NCI-H2196 (cell line): ENCODE data around the gene CLCA1.

Experiments
- DNase-seq: peaks from one replicate; lab custom pipeline; 2025; ENCODE audit not compliant: unreplicated experiment; lab: John Stamatoyannopoulos, UW

Gene CLCA1

DNA sequence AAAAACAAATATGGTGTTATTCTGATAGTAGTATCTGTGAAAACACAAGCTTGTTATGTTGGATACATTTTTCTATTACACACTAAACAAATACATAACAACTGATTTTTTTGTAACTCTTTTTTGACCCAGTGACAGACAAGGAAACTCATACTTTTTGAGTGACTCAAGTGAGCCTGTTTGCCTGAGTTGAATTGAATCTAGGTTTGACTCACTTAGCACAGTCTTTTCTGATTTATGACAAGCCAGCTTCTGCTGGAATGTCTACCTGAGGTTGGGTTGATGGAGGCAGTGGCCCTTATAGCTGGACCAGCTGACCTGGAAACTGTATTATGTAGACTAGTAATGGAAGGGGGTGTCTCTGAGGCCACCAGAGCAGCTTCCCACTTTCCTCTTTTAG, 73.9 kb downstream of the CLCA1 start:
- no peak for DNase-seq

DNA sequence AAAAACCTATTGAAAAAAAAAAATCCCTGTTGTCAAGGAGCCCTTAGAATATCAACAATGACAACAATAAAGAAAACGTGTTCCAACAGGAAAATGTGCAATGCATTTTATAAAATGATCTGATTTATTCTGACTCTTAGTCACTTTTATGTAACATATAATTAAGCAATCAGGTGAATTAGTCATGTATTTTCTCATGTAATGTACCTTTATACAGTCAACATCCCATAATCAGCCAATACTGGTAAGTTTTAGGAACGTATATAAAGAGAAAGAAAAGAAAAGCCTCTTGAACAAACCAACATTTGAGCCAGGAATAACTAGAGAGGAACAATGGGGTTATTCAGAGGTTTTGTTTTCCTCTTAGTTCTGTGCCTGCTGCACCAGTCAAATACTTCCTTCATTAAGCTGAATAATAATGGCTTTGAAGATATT, 78.1 kb downstream of the CLCA1 start, which contains the start of gene CLCA4:
Gene CLCA4 (plus strand): TSS at position 292 of the 435 bp plus-strand sequence. CDS start 42 bp downstream, at position 334.
- DNase-seq: no peak

DNA sequence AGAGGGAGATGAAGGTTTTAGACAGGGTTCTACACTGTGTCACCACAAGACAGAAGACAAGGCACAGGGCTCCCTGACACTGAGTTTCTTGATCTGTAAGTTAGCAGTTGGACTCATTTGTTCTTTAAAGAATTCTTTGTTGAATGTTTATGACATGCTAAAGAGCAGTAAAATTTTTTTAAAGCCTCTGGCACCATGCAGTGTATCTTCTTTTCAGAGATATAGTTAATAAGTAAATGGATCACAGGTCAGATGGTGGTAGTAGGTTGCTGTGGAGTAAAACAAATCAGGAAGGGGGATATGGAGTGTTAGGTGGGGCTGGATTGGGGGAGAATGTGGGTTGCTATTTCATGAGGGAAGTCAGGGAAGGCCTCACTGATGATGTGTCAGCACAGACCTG, 80.1 kb downstream of the CLCA1 start:
- no peak for DNase-seq
